ENCODE results near the gene TFEC.
"Not testable (repeated sequence)": the region's sequence is repeated elsewhere in the genome, so short reads cannot be mapped to it uniquely, and the experiment has no call there.

Gene TFEC

DNA sequence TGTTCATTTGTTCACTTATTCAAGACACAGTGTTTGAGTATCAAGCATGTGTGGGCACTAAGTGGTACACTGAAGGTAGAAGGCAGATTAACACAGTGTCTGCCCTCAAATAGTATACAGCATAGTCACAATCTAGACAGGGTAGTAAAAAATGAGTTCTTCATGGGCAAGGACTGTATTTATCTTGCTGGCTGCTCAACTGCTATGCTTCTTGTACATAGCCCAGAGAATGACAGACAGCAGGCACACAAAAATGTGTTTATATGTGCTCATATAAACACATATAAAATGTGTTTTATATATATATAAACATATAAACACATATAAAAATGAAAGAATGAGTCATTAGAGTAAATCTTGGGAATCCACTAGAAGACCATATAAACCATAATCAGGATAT, 43.1 kb downstream of the TFEC start:
- no peak for DNase-seq

DNA sequence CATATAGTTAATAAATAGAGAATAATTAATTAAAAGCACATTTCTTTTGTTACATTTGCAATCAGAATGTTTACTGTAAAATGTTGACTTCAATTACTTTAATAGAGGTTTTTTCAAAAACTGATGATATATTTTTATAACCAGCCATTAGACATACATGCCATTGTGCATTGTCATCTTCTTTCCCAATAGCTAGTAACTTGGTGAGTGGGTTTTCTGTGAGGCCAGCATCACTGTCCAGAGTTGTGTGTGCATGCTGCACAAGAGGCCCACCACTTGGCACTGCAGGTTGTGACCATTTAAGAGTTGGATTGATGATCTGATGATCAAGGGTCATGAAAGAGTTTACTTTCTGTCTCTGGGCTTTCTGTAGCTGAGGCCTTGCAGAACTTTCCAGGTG, 46.5 kb downstream of the TFEC start:
- no peak for DNase-seq

DNA sequence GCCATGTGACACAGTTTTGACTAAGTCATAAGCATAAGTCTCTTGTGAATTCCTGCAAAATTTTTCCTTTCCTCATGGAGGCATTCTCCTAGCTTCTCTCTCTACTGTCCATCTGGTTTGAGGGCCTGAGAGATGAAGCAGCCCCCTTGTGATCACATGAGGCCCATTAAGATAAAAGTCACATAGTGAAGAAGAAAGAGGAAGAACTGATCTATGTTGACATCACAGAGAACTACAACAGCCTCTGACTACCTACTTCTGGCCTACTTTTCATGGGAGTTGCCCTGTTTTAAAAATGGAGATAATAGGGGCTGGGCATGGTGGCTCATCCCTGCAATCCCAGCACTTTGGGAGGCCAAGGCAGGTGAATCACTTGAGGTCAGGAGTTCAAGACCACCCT, 50.4 kb downstream of the TFEC start:
- DNase-seq = no peak

DNA sequence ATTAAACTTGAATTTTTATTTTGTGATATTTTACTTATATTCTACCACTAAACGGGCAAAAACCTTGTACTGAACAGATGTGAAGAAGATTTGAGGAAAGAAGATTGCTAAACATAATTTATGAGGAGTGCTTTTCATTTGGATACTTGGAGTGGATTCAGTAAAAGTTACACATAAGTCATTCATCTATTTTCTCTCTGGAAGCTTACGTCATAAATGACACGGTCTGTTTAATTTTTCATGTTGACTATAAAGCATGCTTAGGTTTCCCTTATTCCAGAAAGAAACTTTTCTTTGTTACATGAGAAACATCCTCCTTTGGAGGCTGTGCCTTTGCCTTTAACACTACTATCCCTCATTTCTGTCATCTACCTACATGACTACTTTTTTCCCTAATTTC, 53.9 kb downstream of the TFEC start:
- no peak for DNase-seq

DNA sequence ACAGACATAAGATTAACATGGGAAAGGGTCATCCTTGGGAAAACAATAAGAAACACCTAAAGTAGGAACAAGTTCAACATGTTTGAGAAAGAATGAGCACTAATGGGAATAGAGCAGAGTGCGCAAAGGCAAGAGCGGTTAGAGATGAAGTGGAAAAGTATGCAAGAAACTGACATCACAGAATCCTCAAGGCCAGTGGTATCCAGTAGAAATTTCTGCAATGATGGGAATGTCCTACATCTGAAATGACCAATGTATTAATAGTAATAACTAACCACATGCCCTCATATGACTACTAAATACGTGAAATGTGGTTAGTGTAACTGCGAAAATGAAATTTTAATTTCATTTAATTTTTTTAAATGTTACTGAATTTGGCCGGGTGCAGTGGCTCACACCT, 54.8 kb downstream of the TFEC start:
- DNase-seq = no peak

DNA sequence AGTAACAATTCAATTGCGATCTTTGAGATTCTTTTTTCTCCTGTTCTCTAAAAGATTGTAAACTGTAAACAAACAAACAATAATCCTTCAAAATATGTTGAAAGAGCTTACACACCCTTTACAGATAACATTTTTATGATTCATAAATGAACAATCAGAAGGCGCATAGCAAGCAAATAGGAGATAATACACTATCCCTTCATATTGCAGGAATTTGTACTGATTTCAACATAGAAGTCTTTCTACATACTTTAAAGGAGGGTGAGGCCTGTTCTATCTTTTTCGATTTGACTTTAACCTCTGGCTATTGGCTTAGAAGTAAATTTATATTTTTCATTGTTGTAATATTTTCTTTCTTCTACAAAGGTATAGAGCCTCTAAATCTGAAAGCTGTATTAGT, 57.2 kb downstream of the TFEC start:
- DNase-seq = no peak

DNA sequence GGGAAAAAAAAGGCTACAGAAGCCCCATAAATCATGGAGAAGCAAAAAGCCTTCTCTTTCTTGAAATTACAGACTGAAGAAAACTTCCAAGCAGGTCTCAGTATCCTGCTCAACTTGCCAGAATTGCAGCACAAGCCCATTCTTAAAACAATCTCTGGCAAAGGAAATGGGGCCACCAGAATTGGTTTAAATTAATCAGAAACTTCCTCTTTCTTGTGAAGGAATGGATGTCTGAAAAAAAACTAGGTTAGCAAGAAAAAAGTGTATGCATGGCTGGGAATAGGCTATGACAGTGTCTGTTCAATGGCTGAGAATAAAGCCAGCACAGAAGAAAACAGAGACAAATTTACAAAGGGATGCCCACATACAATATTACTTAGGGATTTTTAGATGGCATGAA, 59.1 kb downstream of the TFEC start:
- no peak for DNase-seq

DNA sequence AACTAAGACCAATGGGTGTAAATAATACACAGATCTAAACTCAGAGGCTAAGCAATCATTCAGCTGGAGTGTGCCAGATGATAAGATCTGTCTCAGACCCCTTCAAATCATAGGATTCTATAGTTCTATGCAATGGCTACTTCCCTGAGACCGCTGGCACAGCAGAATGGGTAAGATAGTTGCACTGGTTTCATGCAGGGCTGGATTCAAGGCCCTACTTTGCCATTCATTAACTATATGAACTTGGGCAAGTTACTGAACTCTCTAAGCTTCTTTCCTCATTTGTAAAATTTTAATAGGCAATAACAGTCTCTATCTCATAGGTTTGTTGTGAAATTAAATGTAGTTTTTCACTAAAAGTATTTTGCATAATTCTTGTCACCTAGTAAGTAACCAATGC, 62.0 kb downstream of the TFEC start:
- DNase-seq = no peak

DNA sequence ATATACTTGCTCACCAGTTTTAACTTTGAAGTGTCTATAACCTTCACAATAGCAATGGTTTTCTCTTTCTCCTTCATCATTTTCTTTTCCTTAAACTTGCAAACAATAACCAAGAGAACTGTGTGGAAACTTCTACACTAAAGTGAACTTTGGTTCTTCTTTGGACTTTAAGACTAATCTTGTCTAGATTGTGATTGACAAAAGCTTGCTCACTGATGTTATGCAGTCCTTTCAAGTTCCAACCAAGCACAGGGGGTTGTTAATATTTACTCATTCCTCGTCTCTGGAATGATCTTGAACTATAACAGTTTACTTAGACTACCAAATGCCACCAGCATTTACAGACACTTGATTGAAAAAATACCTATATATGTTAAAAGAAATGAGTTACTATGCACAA, 62.4 kb downstream of the TFEC start:
- DNase-seq = no peak

DNA sequence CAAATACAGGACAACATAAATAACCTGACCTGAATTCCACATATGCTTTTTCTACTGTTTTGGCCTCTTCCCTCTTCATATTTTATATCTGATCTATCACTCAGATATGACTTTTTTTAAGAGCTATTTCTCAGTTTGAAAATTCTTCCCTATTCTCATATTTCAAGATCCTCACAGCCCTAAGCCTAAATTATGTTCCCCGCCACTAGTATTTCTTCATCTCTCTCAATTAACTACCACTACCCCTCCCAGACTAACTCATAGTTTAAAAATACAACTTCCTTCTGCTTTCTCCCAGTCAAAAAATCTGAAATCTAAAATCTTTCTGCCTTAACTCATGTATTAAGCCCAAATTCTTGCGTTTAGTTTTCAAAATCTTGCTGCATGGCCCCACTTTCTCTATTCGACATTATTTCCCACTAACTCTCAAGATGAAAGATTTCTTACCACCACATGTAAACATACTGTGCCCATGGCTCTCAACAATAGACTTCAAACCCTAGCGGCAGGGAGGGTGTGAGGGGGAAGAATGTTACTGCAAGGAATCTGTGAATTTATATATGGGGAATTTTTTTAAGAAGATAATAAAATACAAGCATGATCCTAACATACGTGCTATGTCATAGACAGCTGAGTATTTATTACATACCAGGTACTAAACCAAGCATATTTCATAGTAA, 64.6 kb downstream of the TFEC start:
- no peak for DNase-seq

DNA sequence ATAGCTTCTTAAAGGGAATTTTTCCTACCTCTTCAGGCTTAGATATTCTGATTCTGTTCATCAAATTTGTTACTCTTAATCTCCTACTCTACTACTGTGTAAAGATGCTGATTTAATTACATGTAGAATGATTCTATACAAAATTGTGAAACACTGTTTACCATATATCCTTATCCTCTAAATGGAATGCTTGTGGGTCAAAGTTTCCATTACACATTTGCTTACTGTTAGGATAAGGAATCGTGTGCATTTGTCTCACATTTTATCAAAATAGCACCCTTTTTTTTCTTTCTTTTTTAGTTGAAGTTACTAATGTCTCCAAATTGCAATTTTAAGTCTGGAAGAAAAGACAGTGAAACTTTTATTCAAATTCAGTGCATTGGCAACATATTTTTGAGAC, 65.3 kb downstream of the TFEC start:
- no peak for DNase-seq

DNA sequence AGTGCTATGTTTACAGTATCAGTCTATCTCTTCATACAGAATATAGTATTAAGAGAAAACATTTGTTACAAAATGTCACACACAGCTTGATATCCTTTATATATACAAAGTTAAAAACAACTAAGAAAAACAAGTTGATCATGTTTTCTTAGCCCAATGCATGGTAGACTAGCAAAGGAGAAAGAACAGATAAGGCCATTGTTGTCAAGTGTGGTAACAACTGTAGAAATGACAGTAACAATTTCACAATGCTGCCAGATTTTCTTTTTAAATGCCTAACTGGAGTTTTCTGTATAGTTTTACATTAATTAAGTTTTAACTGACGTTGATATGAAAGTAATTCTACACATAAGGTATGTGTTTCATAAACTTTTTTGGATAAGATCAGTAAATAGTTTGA, 65.8 kb downstream of the TFEC start:
- no peak for DNase-seq

DNA sequence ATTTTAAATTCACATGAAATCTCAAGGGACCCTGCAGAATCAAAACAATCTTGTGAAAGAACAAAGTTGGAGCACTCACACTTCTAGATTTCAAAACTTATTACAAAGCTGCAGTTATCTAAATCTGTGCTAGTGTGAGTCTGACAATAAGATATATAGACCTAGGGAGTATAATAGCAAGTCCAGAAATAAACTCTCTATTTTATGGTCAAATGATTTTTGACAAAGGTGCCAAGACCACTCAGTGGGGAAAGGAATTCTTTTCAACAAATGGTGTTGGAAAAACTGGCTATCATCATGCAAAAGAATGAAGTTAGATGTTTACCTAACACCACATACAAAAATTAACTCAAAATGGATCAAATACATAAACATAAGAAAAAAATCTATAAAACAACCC, 68.2 kb downstream of the TFEC start:
- DNase-seq = no peak

DNA sequence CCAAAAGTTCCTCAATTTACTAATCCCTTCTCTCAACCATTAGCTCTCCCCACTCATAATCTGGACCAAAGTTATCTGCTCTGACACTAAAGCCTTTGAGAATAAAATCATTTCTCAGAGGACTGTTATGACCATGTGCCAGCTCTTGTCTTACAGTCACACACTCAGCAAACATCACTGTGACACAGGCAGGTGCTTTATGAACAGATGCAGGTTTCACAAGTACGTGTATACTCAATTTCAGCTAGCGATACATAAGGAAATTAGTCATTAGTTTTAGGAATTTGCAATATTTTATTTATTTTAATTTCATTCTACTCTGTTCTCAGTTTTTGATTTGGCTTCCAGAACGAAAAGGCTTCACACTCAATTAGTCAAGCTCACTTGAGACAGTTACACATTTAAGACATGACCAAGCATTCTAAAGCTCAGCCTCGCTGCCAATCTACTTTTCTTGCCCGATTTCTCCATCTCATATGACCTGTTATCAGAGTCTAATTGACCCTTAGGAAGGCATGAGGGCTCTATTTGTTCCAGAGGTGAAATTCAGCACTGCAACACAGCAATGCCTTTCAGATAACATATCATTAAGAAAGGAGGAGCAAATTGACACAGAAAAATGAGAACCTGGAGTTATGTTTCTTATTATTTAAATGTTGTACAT, 76.8 kb downstream of the TFEC start:
- no peak for DNase-seq

DNA sequence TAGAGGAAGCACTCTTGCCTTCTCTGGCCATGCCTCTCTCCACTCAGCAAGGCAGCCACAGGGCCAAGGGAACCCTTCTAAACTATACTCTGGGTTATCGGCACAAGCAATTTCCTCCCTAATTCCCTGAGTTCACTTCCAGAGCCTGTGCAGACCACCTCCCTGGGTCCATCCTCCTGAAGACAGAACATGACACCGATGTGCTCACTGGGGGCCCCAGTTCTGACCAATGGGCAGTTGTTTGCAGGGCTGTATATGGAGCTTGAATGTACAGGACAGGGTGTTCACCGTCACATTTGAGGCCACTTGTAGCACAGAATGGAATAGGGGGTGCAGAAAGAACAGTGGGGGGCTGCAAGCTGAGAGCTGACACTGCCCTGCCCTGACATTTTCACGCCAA, 77.7 kb downstream of the TFEC start:
- DNase-seq = no peak

DNA sequence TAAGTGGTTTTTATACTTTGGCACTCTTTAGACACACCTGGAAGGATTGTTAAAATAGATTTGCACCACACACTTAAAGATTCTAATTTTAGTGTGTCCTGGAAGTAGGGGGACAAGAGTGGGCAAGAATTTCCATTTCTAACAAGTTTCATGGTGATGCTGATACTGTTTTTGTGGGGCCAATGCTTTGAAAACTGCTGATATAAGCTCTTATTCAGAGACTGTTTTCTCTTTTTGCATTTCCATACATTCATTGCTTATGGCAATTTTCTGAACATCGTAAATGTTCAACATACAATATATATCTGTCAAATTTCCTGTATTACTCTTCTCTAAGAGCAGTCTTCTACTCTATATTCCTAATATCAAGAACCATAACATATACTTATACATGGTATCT, 79.0 kb downstream of the TFEC start:
- no peak for DNase-seq

DNA sequence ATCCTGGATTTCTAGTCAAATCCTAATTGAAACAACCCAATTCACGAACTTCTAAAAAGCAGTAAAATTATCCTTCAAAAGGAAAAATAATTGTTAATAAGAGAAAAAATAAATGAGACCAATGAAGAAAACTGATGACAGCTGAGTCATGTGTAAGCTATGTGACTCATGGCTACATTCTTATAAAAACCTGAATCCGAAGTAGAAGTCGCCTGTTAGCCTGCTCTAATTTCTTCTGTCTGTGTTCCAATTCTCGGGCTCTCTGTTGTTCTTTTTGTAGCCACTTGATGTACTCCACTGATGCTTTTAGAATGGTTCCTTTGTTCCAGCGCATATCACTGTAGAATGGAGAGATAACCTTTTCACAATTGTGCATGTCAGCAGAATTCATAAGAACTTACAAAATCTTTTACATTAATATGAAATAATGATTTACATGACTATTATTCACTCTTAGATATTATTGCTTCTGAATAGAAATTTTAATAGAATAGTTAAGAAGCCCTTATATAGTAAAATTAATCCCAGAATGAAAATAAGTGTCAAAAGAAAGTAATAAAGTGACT, 88.8 kb downstream of the TFEC start:
- DNase-seq = no peak

DNA sequence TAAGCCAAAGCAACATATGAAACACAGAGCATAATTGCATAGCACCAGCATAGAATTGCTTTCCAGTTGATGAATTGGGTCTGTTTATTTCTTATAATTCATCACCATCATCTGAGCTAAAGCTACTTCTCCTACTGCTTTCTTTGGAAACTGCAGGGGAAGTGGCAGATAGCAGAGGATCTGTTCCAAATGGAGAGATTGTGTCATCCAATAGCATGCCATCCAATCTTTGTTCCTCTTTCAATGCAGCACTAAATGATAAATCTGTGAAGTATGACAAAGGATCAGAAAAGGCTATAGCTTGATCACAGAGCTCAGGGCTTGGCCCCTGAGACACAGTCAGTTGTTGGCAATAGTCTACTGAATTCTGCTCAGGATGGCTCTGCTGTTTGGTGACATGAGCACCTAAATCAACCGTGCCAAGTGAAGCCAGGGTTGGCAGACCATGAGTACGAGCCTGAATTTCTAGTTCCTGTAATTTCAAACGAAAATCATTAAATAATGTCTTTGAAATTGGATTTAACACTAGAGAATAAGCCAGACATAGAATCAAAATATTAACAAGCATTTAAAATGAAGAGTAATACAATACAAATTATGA, 90.0 kb downstream of the TFEC start:
- DNase-seq = no peak

DNA sequence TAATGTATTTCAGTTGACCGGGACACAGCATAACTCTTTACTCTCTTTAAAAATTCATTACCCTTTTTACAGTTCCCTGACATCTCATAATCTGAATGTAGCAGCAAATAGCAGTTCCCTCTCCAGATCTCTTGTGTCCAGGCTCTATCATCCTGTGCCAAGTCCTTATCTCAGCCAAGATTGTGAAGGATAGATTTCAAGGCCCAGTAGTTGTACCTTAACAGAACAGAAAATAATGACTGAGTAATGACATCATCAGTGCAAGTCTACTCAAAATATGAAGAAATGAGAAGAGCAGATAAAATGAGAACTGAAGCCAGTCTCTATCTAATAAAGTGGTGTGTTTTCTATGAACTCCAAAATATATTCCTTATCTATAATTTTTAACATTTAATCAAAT, 92.6 kb downstream of the TFEC start:
- no peak for DNase-seq

DNA sequence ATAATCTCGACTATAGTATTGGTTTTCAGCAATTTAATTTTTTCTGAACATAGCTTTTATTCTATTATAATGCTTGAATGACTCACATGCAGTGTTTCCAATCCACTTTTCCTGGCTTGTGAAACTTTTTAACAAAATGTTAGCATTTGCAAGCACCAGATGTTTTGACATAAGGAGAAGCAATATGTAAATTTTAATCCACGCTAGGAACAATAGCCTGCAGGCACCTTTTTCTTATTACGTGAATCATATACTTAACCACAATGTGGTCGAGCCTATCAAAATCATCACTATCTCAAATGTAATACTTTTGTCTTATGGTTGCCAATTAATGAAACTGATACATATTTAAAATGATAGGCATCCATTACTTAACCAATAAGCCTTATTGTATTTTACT, 97.1 kb downstream of the TFEC start:
- DNase-seq = no peak

DNA sequence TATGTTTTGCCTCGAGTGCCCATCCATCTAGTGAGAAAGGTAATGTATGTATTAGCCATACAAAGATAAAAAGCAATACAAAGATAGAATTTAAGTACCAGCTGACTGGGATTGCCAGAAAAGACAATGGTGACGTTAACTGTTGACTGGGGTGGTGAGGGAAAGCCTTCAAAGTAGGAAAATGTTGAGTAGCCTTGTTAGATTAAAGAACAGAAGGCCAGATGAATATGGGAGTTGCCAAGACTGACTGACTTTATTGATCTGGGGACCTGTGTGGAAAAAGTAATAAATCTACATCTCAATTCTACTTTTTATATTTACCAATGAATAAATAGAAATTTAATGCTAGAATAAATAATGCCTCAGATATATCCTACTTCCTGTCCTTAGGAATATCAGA, 97.7 kb downstream of the TFEC start:
- DNase-seq = no peak

DNA sequence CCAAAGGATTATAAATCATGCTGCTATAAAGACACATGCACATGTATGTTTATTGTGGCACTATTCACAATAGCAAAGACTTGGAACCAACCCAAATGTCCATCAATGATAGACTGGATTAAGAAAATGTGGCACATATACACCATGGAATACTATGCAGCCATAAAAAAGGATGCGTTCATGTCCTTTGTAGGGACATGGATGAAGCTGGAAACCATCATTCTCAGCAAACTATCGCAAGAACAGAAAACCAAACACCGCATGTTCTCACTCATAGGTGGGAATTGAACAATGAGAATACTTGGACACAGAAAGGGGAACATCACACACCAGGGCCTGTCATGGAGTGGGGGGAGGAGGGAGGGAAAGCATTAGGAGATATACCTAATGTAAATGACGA, 100.4 kb downstream of the TFEC start:
- DNase-seq = not testable (repeated sequence)

DNA sequence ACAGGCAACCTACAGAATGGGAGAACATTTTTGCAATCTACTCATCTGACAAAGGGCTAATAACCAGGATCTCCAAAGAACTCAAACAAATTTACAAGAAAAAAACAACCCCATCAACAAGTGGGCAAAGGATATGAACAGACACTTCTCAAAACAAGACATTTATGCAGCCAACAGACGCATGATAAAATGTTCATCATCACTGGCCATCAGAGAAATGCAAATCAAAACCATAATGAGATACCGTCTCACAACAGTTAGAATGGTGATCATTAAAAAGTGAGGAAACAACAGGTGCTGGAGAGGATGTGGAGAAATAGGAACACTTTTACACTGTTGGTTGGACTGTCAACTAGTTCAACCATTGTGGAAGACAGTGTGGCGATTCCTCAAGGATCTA, 100.8 kb downstream of the TFEC start:
- DNase-seq = not testable (repeated sequence)

DNA sequence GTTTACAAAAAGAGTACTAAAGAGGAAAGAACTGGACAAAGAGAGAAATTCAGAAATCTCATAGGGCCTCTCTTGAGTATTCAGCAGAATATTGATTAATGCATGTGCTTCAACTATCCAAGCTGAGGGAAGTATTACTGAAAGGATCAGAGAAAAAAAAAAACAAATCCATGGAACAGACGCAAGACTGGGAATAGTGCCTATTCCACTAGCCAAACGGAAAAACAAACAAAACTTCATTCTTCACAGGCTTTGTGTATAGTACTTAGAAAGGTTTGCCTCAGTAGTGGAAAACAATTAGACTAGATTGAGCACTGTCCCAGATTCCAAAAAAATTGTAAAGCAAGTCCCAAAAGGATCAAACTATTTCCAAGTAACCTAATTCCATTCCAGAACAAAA, 106.2 kb downstream of the TFEC start:
- no peak for DNase-seq

DNA sequence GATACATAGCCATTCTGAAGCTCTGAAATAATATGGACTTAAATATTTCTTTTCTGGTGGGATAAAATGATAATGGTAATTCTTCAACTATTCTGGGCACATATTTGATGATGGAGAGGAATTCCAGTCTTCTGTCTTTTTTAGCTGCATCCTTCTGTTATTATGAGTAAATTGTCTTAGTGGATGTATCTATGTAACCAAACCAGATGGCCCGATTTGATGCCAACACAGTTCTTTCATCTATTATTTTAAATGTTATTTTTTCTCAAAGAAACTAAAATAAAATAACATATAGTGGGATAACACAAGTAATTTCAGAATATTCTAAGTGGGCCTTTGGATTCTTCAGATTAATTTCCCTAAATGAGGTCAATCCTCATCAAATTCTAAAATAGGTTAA, 110.2 kb downstream of the TFEC start:
- DNase-seq = no peak

Data from NCI-H1417 treated with DMSO at 0.1 percent for 48 hours (cell line).